Measurements from ENCODE around the gene SHROOM1.

SHROOM1 gene

GRCh38 chr5:132837868-132838267, 7.4 kb upstream of the SHROOM1 start:
- no peaks in the 10 kb centered on the region for H3K4me1 ChIP-seq (ENCODE audit: insufficient read depth, low read length, poor library complexity, severe bottlenecking)
- no peak overlapping the region for H3K4me2 ChIP-seq (ENCODE audit: low read depth, low read length, poor library complexity, severe bottlenecking)
- H3K79me2 ChIP-seq (ENCODE audit: insufficient read depth, low read length) = no peaks in the 10 kb centered on the region
- no peak overlapping the region for H2AFZ ChIP-seq (ENCODE audit: low read length)
- no peaks in the 10 kb centered on the region for H3K36me3 ChIP-seq (ENCODE audit: insufficient read depth, low read length)
- no peak overlapping the region for H3K4me3 ChIP-seq (ENCODE audit: low read length, poor library complexity, severe bottlenecking)
- TF ChIP-seq EZH2phosphoT487 (IDR thresholded peaks at IDR 0.05; ENCODE audit: borderline replicate concordance) (no peak), CTCF (conservative IDR thresholded peaks at IDR 0.05; ENCODE audit: low read length) (no peak)
- H3K9ac ChIP-seq (ENCODE audit: low read depth, low read length, poor library complexity, severe bottlenecking) = no peak overlapping the region
- no peaks in the 10 kb centered on the region for H3K27me3 ChIP-seq (ENCODE audit: insufficient read depth, low read length, poor library complexity, severe bottlenecking)
- H3K9me2 ChIP-seq (replicated peaks; ENCODE audit: low read depth, low read length) = no peaks in the 10 kb centered on the region
- H3F3A ChIP-seq (ENCODE audit: low read depth) = no peaks in the 10 kb centered on the region
- H3K9me3 ChIP-seq (ENCODE audit: insufficient read depth, low read depth, low read length) = no peaks in the 10 kb centered on the region
- no peaks in the 10 kb centered on the region for H4K20me1 ChIP-seq (ENCODE audit: insufficient read depth, low read length, poor library complexity, severe bottlenecking)

- TF ChIP-seq EZH2phosphoT487 (IDR thresholded peaks at IDR 0.05; ENCODE audit: borderline replicate concordance) = no peak
- no peak for TF ChIP-seq CTCF (conservative IDR thresholded peaks at IDR 0.05; ENCODE audit: low read length)
- H3K36me3 ChIP-seq (ENCODE audit: insufficient read depth, low read length) = no peaks in the 10 kb centered on the region
- no peaks in the 10 kb centered on the region for H3F3A ChIP-seq (ENCODE audit: low read depth)
- no peak overlapping the region for H3K4me2 ChIP-seq (ENCODE audit: low read depth, low read length, poor library complexity, severe bottlenecking)
- no peak overlapping the region for H3K9ac ChIP-seq (ENCODE audit: low read depth, low read length, poor library complexity, severe bottlenecking)
- H2AFZ ChIP-seq (ENCODE audit: low read length) = no peak overlapping the region
- no peaks in the 10 kb centered on the region for H3K9me3 ChIP-seq (ENCODE audit: insufficient read depth, low read depth, low read length)
- no peaks in the 10 kb centered on the region for H3K79me2 ChIP-seq (ENCODE audit: insufficient read depth, low read length)
- H4K20me1 ChIP-seq (ENCODE audit: insufficient read depth, low read length, poor library complexity, severe bottlenecking) = no peaks in the 10 kb centered on the region
- no peaks in the 10 kb centered on the region for H3K27me3 ChIP-seq (ENCODE audit: insufficient read depth, low read length, poor library complexity, severe bottlenecking)
- H3K4me3 ChIP-seq (ENCODE audit: low read length, poor library complexity, severe bottlenecking) = no peak overlapping the region
- no peaks in the 10 kb centered on the region for H3K4me1 ChIP-seq (ENCODE audit: insufficient read depth, low read length, poor library complexity, severe bottlenecking)
- H3K9me2 ChIP-seq (replicated peaks; ENCODE audit: low read depth, low read length) = no peaks in the 10 kb centered on the region
Observed at GRCh38 chr5:132836852-132837251, 6.4 kb upstream of the SHROOM1 start.

- Histone ChIP-seq H4K20me1 (ENCODE audit: insufficient read depth, low read length, poor library complexity, severe bottlenecking) (no peaks in the 10 kb centered on the region), H3K4me2 (ENCODE audit: low read depth, low read length, poor library complexity, severe bottlenecking) (no peak overlapping the region), H3K9ac (ENCODE audit: low read depth, low read length, poor library complexity, severe bottlenecking) (no peak overlapping the region), H2AFZ (ENCODE audit: low read length) (no peak overlapping the region), H3K79me2 (ENCODE audit: insufficient read depth, low read length) (no peaks in the 10 kb centered on the region), H3K9me3 (ENCODE audit: insufficient read depth, low read depth, low read length) (no peaks in the 10 kb centered on the region), H3F3A (ENCODE audit: low read depth) (no peaks in the 10 kb centered on the region), H3K4me3 (ENCODE audit: low read length, poor library complexity, severe bottlenecking) (no peak overlapping the region), H3K4me1 (ENCODE audit: insufficient read depth, low read length, poor library complexity, severe bottlenecking) (no peaks in the 10 kb centered on the region), H3K9me2 (replicated peaks; ENCODE audit: low read depth, low read length) (no peaks in the 10 kb centered on the region), H3K36me3 (ENCODE audit: insufficient read depth, low read length) (no peaks in the 10 kb centered on the region), H3K27me3 (ENCODE audit: insufficient read depth, low read length, poor library complexity, severe bottlenecking) (no peaks in the 10 kb centered on the region)
- TF ChIP-seq EZH2phosphoT487 (IDR thresholded peaks at IDR 0.05; ENCODE audit: borderline replicate concordance) (no peak), CTCF (conservative IDR thresholded peaks at IDR 0.05; ENCODE audit: low read length) (no peak)
Observed at GRCh38 chr5:132834057-132834456, 3.6 kb upstream of the SHROOM1 start.

All from Loucy (cell line).